ENCODE results near the gene MRPS31.
"Not testable (repeated sequence)": the region's sequence is repeated elsewhere in the genome, so short reads cannot be mapped to it uniquely, and the experiment has no call there.

The MRPS31 gene

DNA sequence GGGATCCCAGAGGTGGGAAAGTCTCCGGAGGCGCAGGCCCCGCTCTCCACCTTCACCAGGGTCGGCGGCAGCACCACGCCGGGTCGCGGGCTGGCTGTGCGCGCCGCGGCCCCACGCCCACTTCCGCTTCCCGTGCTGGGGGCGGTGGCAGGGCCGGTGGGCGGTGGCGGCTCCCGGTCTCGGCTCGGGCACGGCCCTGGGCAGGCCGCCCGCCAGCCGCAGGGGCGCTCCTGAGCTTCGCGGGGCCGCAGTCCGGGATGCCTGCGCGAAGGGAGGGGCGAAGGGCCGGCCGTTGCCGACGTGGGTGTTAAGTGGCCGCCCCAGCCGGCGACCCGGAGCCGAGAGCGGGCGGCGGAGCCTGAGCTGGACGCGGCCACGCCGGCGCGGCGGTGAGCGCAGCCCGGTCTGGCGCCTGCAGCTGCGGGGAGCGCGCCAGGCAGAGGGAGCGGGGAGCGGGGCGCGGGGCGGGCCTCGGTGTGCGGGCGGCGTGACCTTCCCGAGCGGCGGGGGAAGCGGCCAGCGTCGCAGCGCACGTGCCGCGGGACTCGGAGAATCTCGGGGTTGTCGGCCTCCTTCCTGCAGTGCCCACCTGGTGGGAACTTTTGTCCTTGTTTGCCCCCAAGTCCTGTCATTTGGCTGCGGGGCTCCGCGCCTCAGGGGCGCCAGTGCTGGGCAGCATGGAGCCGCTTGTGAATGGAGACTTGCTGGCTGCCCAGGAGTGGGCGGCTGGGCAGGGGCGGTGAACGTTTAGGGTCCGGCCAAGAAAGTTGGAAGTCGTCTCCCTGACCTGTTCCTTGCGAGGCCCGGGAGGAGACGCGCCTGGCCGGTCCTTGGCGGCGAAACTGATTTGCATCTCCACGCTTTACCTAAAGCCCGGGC is 18.5 kb upstream of the MRPS31 start, which contains the start of gene SLC25A15:
Gene SLC25A15, plus strand, starts transcription at position 337 of the 879 bp plus-strand sequence. CDS start 3,616 bp downstream, outside the sequence.
- peak; percentile 61 for DNase-seq

DNA sequence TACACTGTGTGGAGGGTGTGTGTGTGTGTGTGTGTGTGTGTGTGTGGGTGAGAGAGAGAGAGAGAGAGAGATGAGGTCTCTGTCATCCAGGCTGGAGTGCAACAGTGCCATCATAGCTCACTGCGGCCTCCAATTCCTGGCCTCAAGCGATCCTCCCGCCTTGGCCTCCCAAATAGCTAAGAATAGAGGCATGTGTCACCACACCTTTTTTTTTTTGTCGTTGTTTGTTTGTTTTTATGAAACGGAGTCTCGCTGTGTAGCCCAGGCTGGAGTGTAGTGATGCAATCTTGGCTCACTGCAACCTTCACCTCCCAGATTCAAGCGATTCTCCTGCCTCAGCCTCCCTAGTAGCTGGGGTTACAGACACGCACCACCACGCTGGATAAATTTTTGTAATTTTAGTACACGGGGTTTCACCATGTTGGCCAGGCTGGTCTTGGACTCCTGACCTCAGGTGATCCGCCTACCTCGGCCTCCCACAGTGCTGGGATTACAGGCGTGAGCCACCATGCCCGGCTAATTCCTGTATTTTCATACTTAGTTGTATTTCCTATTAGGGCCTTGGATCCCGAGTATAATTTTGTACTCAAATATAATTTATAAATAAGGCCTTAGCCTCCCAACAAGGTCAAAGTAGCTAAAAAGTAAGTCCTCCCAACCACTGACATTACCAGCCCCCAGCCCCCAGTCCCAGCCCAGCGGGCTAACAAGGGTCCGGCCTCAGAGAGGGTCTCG is 17.7 kb upstream of the MRPS31 start:
- not testable (repeated sequence) for DNase-seq

DNA sequence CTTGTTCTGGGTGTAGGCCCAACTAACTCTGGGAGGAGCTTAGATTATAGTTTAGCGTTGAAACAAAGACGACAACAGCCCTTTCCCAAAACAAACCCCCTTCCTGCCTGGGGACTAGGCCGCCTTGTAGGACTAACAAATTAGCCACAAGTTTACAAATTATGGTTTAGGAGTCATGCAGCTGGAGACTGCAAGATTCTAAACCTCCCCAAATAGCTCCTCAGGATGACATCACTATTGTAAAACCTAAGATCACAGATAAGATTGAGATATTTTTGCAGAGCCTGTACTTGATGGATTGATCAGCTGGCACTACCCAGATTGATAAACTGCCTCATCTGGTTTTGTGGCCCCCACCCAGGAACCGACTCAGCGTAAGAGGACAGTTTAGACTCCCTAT is 16.1 kb upstream of the MRPS31 start:
- DNase-seq, result no peak

DNA sequence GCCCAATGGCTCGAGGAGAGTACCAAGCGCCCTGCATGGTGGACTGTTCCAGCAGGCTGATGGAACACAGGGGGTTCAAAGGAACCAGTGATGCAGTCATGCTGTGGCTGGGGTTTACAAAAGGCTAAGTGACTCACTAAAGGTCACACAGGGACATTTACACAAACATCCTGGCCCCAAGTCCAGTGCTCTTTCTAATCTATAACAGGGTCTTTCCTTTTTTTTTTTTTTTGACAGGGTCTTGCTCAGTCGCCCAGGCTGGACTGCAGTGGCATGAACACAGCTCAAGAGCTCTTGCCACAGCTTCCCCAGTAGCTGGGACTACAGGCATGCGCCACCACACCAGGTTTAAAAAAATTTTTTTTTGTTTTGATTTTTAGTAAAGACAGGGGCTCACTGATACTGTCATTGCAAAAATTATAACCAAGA is 15.6 kb upstream of the MRPS31 start:
- DNase-seq, result no peak

DNA sequence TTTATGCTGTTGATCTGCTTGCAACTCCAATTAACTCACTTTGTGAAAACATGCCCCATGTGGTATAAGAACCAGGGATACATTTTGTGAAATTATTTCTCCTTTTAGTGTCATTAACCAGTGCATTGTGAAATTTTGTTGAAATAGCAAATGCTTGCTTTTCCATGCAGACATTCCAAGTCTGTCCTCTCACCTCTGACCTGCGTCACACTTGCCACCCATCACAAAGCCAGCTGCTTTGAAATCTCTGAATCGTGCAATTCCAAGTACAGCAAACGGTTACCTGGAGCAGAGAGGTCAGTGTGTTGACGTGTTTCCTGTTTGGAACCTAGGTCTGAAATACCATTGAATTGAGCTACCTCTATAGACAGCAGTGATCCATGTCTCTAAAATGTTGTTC is 13.6 kb upstream of the MRPS31 start:
- DNase-seq, result no peak

DNA sequence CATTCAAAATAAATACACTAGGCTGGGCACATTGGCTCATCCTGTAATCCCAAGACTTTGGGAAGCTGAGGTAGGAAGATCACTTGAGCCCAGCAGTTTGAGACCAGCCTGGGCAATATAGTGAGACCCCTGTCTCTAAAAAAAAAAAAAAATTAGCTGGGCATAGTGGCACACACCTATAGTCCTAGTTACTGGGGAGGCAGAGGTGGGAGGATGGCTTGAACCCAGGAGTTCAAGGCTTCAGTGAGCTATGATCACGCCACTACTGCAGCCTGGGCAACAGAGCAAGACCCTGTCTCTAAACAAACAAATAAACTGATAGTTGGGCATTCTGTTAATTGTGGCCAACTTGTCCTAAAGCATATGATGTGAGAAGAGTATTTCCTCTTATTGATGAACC is 12.0 kb upstream of the MRPS31 start:
- DNase-seq, result not testable (repeated sequence)

DNA sequence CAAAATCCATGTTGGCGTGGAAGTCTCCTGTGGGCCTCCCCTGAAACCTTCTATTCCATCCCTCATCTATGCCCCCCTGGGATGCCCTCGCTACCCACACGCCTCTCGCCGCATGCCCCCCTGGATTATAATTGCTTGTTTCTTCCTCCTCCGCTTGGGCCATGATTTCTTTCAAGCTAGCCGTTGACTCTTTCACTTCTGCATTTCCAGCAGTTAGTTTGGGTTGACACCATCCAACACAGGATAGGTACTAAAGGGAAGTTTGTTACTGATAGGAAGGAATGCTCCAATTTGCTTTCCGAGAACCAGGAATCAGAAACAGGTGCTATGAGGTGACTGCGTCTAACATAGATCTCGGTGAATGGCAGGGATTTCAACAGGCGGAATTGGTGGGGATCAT is 10.7 kb upstream of the MRPS31 start:
- no peak for DNase-seq

DNA sequence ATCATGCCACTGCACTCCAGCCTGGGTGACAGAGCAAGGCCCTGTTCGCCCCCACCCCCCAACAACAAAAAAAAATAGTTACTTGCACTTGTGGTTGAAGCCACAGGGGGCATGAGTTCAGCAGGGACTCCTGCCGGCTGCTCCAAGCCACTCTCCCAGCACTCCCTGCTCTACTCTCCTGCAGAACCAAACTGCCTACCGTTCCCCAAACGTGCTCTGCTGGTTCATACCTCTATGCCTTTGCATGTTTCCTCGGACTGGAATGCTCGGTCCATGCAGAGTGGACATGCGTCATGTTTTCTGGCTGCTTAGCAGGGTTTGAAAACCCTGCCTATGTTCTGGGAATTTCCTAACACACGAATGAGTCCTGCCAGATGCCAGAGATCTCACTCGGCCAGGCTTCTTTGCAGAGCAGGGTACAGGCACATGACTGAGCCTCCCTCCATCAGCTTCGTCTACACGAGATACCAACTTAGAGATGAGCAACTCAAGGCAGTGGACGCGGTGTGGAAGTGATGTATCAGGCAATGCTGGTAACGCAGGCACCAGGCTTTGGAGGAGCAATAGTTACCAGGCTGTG is 9.9 kb upstream of the MRPS31 start:
- no peak for DNase-seq

DNA sequence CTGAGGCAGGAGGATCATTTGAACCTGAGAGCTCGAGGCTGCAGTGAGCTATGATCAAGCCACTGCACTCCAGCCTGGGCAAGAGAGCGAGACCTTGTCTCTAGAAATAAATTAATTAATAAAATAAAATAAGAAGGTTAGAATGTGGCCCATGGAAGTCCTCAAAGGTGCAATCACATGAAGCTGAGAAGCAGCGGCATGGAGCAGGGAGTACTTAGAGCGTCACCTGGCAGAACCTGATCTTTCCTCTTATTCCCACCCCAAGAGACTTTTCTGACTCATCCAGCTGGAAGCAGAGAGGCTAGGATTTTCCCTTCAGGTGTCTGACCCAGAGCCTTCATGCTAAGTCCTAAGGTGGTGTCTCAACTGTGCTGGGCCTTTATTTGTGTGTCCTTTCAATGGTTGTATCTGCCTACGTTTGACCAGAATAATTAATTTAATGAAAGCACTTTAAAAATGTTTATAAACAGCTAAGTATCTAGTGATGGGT is 8.9 kb upstream of the MRPS31 start:
- DNase-seq, result no peak

DNA sequence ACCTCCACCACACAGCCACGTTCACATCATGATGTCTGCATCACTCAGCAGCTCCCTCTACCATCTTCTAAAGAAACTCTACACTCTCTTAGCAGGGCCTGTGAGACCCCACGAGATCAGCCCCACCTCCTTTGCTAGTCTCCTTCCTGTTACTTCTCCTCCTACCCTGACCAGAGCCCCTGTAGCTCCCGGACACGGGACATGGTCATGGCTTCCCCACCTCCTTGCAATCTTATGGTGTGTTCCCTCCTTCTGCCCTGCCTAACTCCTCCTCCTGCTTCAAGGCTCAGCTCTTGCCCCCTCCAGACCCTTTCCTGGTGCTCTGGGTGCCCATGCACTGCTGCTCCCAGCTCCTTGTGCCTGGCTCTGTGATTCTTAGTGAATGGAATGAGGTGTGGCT is 8.1 kb upstream of the MRPS31 start:
- no peak for DNase-seq

DNA sequence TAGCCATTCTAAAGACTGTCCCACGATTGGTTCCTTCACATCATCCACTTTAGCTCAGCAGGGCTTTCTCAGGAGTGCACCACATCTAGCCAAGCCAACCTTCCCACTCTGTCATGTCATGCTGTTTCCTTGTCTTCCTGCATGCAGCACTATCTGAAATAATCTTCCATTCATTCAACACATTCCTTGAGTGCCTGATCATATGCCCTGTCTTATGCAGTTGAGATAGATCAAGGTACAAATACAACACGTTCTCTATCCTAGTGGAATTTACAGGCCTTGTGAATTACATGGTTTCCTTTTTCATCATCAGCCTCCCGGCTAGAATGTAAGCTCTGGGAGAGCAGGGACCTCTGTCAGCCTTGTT is 6.8 kb upstream of the MRPS31 start:
- no peak for DNase-seq

DNA sequence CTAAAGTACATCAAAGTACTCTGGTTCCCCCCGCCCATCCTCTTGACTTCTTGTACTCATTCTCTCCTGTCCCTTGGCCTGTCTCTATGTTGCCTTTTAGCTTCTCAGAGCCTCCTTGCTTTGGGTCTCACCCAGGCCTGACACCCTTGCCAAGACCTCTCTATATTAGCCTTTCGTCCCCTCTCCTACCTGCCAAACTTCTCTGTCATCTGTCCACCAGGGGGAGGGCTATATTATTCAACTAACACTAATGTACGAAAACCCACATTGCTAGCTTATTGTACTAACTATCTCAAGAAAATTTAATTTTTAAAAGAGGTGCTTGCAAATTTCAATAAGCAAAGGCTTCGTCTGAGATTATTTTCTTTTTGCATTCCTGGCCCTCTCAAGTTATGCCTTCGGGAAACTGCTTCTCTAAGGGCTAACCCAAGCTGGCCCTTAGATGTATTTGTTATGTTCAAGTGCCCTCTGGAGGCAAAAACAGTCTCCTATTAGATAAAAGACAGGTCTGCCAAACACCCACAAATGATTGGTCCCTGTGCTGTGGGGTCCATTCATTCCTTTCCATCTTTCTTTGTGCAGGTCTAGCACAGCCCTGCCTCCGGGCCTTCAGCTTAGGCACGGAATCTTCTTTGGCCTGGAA is 6.3 kb upstream of the MRPS31 start:
- DNase-seq, result peak; percentile 50

DNA sequence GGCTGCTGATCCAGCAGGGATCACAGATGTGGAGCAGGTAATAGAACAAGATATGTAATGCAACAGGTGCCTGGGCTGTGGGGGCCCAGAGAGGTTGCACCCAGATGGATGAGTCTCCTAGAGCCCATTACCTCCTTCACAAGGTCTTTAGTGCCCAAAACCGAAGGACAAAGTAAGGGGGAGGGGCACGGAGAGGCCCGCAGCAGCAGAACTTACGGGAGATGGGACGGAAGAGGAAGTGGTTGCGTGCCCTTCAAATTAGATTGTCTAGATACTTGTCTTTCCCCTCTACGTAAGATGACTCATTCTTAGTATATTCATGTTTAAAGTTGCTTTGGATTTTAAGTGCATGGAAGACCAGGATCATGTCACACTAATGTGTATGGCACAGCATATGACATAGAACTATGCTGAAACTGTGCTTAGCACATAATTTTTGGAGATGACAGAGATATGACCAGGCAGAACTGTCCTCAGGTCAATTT is 5.7 kb upstream of the MRPS31 start:
- DNase-seq, result no peak

DNA sequence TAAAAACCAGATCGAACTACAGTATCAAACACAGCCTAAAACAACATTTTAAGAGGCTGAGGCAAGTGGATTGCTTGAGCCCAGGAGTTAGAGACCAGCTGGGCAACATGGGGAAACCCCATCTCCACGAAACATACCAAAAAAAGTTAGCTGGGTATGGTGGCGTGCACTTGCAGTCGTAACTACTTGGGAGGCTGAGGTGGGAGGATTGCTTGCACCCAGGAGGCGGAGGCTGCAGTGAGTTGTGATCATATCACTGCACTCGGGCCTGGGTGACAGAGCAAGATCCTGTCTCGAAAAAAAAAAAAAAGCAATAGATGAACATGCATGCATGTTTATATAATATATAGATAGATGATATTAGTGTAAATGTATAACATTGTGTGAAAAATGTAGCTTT is 5.2 kb upstream of the MRPS31 start:
- DNase-seq, result no peak

DNA sequence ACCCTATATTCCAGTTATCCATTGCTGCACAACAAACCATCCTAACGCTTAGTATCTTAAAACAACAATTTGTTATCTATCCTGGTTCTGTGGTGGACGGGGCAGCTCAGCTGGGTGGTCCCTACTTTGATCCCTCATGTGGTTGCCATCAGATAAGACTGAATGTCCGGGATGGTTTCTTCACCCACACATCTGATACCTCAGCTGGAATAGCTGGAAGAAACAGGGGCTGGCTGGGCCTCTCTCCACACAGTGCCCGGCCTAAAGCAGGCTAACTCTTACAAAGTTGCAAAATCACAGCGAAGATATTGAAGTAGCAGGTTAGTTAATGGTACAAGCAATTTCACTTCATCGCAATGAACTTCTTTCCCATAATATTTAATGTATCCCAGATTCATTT is 3.7 kb upstream of the MRPS31 start:
- DNase-seq, result no peak

DNA sequence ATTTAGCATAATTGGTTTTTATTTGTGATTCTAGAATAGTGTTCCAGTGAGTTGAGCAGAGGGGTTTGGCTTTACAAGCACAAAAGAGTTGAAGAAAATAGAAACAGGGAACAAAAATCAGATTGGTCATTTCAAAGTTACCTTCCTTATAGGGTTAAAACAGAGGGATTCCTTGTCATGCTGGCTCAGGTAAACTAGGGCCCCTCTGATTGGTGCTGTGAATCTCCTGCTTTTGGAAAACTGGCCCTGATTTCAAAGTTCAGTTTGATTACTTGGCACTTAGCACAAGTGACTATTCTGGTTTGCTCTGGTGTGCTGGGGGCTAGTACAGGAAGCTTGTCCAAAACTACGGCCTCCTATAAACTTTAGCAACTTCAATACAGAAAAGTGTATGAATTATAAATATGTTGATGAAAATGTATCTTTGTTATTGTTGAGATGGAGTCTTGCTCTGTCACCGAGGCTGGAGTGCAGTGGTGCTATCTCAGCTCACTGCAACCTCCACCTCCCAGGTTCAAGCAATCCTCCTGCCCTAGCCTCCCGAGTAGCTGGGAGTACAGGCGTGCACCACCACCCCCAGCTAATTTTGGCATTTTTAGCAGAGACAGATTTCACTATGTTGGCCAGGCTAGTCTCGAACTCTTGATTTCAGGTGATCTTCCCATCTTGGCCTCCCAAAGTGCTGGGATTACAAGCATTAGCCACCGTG is 1.9 kb upstream of the MRPS31 start:
- no peak for DNase-seq

DNA sequence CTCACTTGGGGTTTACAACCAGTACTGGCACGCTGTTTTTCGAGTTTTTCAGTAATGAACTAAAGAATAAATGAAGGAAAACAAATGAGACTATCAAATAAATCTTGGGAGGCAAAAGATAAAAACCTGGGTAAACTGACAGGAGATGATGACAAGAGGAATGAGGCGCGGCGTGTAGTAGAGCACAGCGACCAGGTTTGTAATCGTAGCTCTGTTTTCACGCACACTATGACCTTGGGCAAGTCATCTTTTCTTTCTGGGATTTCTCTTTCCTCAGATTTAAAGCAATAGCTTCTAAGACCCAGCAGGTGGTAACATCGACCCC is 419 bp downstream of the MRPS31 start:
- DNase-seq, result no peak

DNA sequence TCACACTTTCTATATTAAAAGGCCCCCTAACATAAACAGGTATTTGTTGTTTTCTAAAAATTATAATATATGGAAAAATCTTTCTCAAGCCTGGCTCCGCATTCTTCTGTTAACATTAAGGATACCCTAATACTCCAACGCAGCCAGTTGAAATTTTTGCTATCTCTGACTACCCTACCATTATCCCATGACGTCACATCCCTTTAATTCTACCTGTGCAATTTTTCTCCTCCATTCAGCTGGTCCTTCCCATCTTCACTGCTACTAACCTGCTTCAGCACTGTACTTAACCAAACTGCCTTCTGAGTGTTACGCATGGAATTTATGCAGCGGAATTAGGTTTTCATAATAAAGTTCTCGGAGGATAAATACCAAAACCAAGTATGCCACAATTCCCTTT is 1.0 kb downstream of the MRPS31 start:
- no peak for DNase-seq

DNA sequence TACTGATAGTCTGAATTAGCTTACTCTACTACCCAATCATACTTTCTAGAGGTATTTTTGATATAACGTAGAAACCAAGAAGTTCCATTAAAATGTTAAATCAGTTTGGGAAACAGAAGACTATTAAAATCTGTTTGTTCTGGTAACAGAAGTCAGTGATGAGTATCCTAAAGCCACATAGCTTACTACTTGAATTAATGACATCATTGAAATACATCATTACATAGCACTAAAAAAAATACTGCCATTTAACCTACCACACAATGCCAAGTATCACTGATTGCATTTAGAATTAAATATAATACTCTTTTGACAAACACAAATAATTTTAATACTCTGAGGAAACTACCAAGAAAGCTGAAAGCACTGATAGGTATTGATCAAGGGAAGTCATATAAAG is 5.4 kb downstream of the MRPS31 start:
- no peak for DNase-seq

DNA sequence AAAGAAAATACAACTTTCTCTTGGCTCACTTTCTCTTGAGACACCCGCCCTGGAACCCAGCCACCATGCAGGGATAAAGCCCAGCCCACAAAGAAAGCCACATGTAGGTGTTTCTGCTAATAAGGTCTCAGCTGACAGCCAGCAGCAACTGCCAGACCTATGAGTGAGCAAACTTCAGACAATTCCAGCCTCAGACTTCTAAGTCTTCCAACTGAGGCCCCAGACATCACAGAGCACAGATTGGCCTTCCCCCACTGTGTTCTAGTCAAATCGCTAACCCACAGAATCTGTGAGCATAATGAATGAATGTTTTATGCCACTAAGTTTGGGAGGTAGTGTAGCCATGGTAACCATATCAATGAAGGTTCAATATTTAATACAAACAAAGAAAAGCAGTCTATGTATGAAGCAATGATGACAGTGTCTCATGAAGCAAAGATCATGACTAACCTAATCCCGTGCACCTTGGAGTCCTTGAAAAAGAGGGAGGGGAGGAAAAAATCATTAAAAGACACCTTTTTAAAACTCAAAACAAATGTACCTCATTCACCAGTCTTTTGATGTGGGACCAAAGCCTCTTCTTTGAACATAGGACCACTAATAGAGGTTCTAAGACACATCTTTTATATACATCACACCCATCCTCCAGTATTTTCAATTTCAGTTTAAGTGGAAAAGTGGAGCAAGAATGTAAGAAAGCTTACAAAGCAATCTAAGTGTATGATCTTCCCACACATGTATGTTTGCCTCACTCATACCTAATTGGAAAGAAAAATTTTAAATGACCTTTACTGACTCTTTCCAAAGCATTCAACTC is 6.2 kb downstream of the MRPS31 start:
- DNase-seq, result no peak

DNA sequence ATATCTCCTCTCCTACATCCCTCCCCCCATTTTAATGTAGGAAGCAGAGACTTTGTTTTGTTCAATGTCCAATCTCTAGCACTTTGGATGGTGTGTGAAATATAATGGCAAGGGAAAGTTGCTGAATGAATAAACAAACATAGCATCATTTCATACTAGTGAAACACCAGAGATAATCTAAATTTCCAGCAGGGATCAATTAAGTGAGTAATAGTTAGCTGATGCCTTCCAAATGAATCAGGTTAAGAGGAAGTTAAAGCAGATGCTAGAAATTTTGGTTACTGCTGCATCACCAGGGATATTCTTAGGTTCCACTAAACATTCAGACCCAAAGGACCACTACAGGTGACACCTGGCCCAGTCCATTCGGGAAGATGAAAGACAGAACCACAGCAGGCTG is 8.1 kb downstream of the MRPS31 start:
- no peak for DNase-seq

DNA sequence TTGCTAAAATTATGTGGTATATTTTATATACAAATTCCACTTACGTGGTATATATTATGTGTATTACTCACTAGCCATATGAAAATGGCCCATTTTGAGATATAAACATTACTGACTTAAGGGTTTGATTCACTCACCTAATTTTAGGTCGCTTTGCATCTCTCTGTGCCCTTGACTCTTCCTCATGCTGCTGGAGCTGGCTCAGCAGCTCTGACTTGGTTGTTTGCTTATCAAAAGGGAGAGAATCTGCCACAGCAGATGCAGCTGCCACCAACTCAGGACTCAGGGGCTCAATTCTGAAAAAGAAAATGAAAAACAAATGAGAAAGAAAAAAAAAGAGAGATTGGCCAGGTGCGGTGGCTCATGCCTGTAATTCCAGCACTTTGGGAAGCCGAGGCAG is 12.2 kb downstream of the MRPS31 start:
- DNase-seq, result no peak

Measured in DMS153 (cell line).